WTC11 (cell line): ENCODE measurements around the gene GRK6. TPM values are rescaled to one million over a fixed set of nuclear protein-coding genes. Genes with fewer than 3 reads are reported as not detected.
"Not testable (repeated sequence)": the region's sequence is repeated elsewhere in the genome, so short reads cannot be mapped to it uniquely, and the experiment has no call there.

Experiments
- ATAC-seq: fragments of 200-7000 bp; cut with Tn5 transposase; 2 replicates; pipeline ENCODE4 v1.10.0; 2021; ENCODE audit warnings: mild to moderate bottlenecking, moderate library complexity
- CTCF ChIA-PET: fragments of 300-600 bp; sonication (Branson Sonifier 250); formaldehyde crosslinking; loops from one replicate; lab custom pipeline; 2021; ENCODE audit warnings: antibody characterized with exemption; lab: Charles Lee
- POLR2A ChIA-PET: fragments of 350-600 bp; sonication (Branson Sonifier 250); formaldehyde crosslinking; loops from one replicate; lab custom pipeline; 2021; ENCODE audit warnings: antibody characterized with exemption; lab: Charles Lee
- DNase-seq: peaks from one replicate; pipeline ENCODE4 v3.0.0; 2021; ENCODE audit warnings: low spot score
- H3K27ac Mint-ChIP-seq: 2 replicates; pipeline ENCODE4 v1.8.0; 2021; ENCODE audit warnings: mixed read lengths
- H3K27me3 Mint-ChIP-seq: 2 replicates; pipeline ENCODE4 v1.8.0; 2021; ENCODE audit warnings: low read depth, mild to moderate bottlenecking, moderate library complexity, mixed read lengths
- H3K36me3 Mint-ChIP-seq: 2 replicates; pipeline ENCODE4 v1.8.0; 2021; ENCODE audit warnings: mixed read lengths
- H3K4me1 Mint-ChIP-seq: 2 replicates; pipeline ENCODE4 v1.8.0; 2022; ENCODE audit warnings: mixed read lengths
- H3K4me3 Mint-ChIP-seq: 2 replicates; pipeline ENCODE4 v1.8.0; 2021; ENCODE audit warnings: mild to moderate bottlenecking, moderate library complexity, mixed read lengths
- H3K9me3 Mint-ChIP-seq: 2 replicates; pipeline ENCODE4 v1.8.0; 2021; ENCODE audit warnings: mixed read lengths
- ESRRA ChIP-seq: sonication (generic); formaldehyde crosslinking; IDR thresholded peaks from 2 replicates; pipeline ENCODE4 v1.8.1; 2022; ENCODE audit warnings: mild to moderate bottlenecking, missing genetic modification reagents, borderline replicate concordance
- ETV6 ChIP-seq: sonication (generic); formaldehyde crosslinking; IDR thresholded peaks from 2 replicates; pipeline ENCODE4 v1.8.1; 2022; ENCODE audit warnings: mild to moderate bottlenecking, missing genetic modification reagents
- FOXP1 ChIP-seq: sonication (generic); formaldehyde crosslinking; IDR thresholded peaks from 2 replicates; pipeline ENCODE4 v1.8.0; 2022; ENCODE audit warnings: missing genetic modification reagents, mild to moderate bottlenecking, moderate library complexity, borderline replicate concordance
- HMGA2 ChIP-seq: fragments of 250-450 bp; sonication (Bioruptor Pico); IDR thresholded peaks from 2 replicates; pipeline ENCODE4 v1.4.0; 2021; ENCODE audit warnings: mild to moderate bottlenecking, moderate library complexity
- NR2C2 ChIP-seq: sonication (generic); formaldehyde crosslinking; IDR thresholded peaks from 2 replicates; pipeline ENCODE4 v1.8.0; 2022; ENCODE audit warnings: mild to moderate bottlenecking, missing genetic modification reagents
- RORB ChIP-seq: fragments of 250-450 bp; sonication (Bioruptor Pico); IDR thresholded peaks from 2 replicates; pipeline ENCODE4 v1.9.0; 2021; ENCODE audit warnings: mild to moderate bottlenecking
- total RNA-seq: library from RNA; stranded (reverse); gene quantifications from 3 replicates; pipeline ENCODE4 v1.2.3, GENCODE V29; 2021
- TF ChIP-seq, protein P1 (sequence below): sonication (generic); formaldehyde crosslinking; IDR thresholded peaks from 2 replicates; pipeline ENCODE4 v1.8.1; 2022; ENCODE audit warnings: low read depth, missing genetic modification reagents, borderline replicate concordance
- TF ChIP-seq, protein P2 (sequence below): sonication (generic); formaldehyde crosslinking; IDR thresholded peaks from 2 replicates; pipeline ENCODE4 v1.8.1; 2022; ENCODE audit warnings: mild to moderate bottlenecking, moderate library complexity, missing genetic modification reagents
- TF ChIP-seq, protein P3 (sequence below): sonication (generic); formaldehyde crosslinking; IDR thresholded peaks from 2 replicates; pipeline ENCODE4 v1.8.1; 2023; ENCODE audit warnings: mild to moderate bottlenecking, missing genetic modification reagents

Gene GRK6
- total RNA-seq, 1 experiment from 2014 or later = 69.2 TPM

DNA sequence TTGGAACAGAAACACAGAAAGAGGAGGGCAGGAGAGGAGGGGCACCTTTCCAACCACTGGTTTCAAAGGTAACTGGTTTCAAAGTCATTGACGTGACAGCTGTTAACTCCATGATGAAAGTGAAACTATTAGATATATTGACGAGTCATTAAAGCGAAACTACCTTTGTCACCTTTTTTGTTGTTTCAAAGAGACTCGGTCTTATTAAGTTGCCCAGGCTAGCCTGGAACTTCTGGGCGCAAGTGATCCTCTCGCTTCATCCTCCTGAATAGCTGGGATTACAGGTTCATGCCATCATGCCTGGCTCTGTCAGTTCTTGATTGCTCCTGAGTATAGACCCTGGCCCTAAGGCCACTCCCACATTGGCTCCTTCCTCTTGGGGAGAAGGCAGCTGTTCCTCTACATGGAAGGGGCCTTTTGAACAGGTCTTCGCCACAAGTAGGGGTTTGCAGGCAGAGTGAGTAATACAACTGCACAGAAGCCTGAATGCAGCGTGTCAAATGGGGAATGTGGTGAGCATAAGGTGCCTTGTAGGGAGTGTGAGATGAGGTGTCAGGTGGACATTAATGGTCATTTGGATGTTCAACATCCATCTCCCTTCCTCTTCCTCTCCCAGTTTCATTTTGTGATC is 13.8 kb upstream of the GRK6 start (continued):
- TF ChIP-seq FOXP1 (CRISPR knock-in tag) = no peak

DNA sequence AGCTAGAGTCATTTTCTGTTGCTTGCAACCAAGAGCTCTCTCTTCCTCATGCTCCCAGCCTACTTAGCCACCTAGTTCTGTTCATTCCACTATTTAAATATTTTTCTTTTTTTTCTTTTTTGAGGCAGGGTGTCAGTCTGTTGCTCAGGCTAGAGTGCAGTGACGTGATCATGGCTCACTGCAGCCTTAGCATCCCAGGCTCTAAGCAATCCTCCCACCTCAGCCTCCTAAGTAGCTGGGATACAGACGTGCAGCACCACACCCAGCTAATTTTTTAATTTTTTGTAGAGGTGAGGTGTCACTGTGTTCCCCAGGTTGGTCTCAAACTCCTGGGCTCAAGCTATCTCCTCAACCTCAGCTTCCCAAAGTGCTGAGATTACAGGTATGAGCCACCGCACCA is 12.0 kb upstream of the GRK6 start:
- no peak overlapping the region for H3K27ac Mint-ChIP-seq
- peaks cover 54% of the 10 kb centered on the region for H3K27me3 Mint-ChIP-seq
- ATAC-seq (no peak), DNase-seq (no peak)
- no peaks in the 10 kb centered on the region for H3K4me1 Mint-ChIP-seq
- H3K9me3 Mint-ChIP-seq = no peaks in the 10 kb centered on the region
- ChIA-PET CTCF (interaction anchor here (1.3 to 3.7 kb wide), 7 partner anchors 11 to 105 kb away, joined by 3 to 32 read pairs (median 6); no protein-coding TSS in a partner anchor), POLR2A (no interaction called here)
- TF ChIP-seq, protein P1, sequence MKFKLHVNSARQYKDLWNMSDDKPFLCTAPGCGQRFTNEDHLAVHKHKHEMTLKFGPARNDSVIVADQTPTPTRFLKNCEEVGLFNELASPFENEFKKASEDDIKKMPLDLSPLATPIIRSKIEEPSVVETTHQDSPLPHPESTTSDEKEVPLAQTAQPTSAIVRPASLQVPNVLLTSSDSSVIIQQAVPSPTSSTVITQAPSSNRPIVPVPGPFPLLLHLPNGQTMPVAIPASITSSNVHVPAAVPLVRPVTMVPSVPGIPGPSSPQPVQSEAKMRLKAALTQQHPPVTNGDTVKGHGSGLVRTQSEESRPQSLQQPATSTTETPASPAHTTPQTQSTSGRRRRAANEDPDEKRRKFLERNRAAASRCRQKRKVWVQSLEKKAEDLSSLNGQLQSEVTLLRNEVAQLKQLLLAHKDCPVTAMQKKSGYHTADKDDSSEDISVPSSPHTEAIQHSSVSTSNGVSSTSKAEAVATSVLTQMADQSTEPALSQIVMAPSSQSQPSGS (CRISPR knock-in tag) = no peak
- TF ChIP-seq RORB (CRISPR knock-in tag) = no peak
- no peak for TF ChIP-seq NR2C2 (CRISPR knock-in tag)
- TF ChIP-seq ESRRA = no peak
- TF ChIP-seq, protein P2, sequence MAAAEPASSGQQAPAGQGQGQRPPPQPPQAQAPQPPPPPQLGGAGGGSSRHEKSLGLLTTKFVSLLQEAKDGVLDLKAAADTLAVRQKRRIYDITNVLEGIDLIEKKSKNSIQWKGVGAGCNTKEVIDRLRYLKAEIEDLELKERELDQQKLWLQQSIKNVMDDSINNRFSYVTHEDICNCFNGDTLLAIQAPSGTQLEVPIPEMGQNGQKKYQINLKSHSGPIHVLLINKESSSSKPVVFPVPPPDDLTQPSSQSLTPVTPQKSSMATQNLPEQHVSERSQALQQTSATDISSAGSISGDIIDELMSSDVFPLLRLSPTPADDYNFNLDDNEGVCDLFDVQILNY (CRISPR knock-in tag) = no peak
- no peak for TF ChIP-seq HMGA2 (CRISPR knock-in tag)
- no peak for TF ChIP-seq ETV6 (CRISPR knock-in tag)
- no peak overlapping the region for H3K4me3 Mint-ChIP-seq
- no peaks in the 10 kb centered on the region for H3K36me3 Mint-ChIP-seq

DNA sequence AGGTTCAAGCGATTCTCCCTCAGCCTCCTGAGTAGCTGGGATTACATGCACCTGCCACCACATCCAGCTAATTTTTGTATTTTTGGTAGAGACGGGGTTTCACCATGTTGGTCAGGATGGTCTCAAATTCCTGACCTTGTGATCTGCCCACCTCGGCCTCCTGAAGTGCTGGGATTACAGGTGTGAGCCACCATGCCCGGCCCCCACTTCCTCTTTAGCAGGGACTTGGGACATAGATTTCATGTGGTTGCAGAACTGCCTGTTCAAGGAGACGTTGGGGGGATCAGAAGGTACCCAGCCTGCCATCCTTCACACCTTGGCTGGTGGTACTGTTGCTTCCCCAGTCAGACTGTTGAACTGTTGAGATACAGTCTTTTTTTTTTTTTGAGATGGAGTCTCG is 9.4 kb upstream of the GRK6 start:
- H3K9me3 Mint-ChIP-seq, DNase-seq, POLR2A ChIA-PET, H3K4me1 Mint-ChIP-seq, H3K27ac Mint-ChIP-seq, H3K36me3 Mint-ChIP-seq, ATAC-seq, H3K4me3 Mint-ChIP-seq: not testable (repeated sequence)
- CTCF ChIA-PET = interaction anchor here (0.8 to 3.7 kb wide), 5 partner anchors 14 to 107 kb away, joined by 3 to 32 read pairs (median 5); no protein-coding TSS in a partner anchor
- peaks cover 37% of the 10 kb centered on the region for H3K27me3 Mint-ChIP-seq

DNA sequence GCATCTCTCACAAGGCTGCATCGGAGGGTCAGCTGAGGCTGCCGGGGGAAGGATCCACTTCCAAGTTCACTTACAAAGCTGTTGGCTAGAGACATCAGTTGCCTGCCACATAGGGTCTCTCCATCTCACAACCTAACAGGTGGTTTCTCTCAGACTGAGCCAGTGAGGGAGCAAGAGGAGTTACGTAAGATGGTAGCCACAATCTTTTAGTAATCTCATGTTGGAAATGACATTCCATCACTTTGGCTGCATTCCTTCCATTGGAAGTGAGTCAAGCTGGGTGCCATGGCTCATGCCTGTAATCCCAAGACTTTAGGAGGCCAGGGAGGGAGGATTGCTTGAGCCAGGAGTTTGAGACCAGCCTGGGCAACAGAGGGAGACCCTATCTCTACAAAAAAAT is 7.4 kb upstream of the GRK6 start:
- DNase-seq (no peak), ATAC-seq (no peak)
- peaks cover 19% of the 10 kb centered on the region for H3K27me3 Mint-ChIP-seq
- no peaks in the 10 kb centered on the region for H3K4me1 Mint-ChIP-seq
- ChIA-PET POLR2A (interaction anchor here (0.7 kb wide), 1 partner anchor 16 kb away, joined by 3 read pairs; no protein-coding TSS in a partner anchor), CTCF (interaction anchor here (1.2 to 1.9 kb wide), 4 partner anchors 28 to 101 kb away, joined by 3 to 5 read pairs (median 4); no protein-coding TSS in a partner anchor)
- no peak overlapping the region for H3K27ac Mint-ChIP-seq
- TF ChIP-seq, protein P3, sequence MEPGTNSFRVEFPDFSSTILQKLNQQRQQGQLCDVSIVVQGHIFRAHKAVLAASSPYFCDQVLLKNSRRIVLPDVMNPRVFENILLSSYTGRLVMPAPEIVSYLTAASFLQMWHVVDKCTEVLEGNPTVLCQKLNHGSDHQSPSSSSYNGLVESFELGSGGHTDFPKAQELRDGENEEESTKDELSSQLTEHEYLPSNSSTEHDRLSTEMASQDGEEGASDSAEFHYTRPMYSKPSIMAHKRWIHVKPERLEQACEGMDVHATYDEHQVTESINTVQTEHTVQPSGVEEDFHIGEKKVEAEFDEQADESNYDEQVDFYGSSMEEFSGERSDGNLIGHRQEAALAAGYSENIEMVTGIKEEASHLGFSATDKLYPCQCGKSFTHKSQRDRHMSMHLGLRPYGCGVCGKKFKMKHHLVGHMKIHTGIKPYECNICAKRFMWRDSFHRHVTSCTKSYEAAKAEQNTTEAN (CRISPR knock-in tag) = no peak
- no peaks in the 10 kb centered on the region for H3K9me3 Mint-ChIP-seq
- no peak overlapping the region for H3K4me3 Mint-ChIP-seq
- no peaks in the 10 kb centered on the region for H3K36me3 Mint-ChIP-seq

DNA sequence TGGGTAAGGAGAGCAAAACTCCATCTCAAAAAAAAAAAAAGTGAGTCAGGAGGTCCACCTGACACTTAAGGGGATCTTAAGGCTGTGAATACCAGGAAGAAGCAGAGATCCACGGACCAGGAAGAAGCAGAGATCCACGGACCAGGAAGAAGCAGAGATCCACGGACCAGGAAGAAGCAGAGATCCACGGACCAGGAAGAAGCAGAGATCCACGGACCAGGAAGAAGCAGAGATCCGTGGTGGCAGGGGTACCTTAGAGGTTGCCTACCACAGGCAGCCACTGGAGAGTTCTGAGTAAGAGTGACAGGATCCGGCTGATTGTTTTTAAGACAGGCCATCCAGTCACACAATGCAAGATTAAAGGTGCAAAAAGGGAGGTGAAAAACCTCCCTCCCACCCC is 6.0 kb upstream of the GRK6 start:
- POLR2A ChIA-PET, H3K27ac Mint-ChIP-seq, H3K9me3 Mint-ChIP-seq, H3K4me3 Mint-ChIP-seq, ATAC-seq, H3K4me1 Mint-ChIP-seq, H3K36me3 Mint-ChIP-seq, DNase-seq: not testable (repeated sequence)
- CTCF ChIA-PET = interaction anchor here (0.6 to 3.0 kb wide), 4 partner anchors 30 to 155 kb away, joined by 3 to 10 read pairs (median 4); no protein-coding TSS in a partner anchor
- H3K27me3 Mint-ChIP-seq = peaks cover 13% of the 10 kb centered on the region
